ENCODE data around the gene PDE6C. TPM values are rescaled to one million over a fixed set of nuclear protein-coding genes. Genes with fewer than 3 reads are reported as not detected.
"Not testable (repeated sequence)": the region's sequence is repeated elsewhere in the genome, so short reads cannot be mapped to it uniquely, and the experiment has no call there.

The PDE6C gene
- total RNA-seq, 1 experiment from 2014 or later, result not detected

DNA sequence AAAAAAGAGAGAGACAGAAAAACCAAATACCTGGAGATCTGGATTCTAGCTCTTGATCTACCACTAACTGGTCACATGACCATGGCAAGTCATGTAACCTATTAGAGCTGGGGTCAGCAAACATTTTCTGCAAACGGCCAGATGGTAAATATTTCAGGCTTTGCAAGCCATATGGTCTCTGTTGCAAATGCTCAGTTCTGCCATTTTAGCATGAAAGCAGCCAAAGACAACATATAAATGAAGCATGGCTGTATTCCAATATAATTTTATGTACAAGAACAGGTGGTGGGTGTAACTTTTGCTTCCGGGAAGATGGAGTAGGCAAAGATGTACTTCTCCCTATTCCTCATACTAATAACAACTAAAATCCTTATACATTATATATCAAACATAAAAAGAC, 83.4 kb downstream of the PDE6C start:
- Histone ChIP-seq H4K20me1 (ENCODE audit: control insufficient read depth, insufficient read depth, insufficient read length) (no peaks in the 10 kb centered on the region), H3K56ac (ENCODE audit: insufficient read length, low read depth, low read length) (no peak overlapping the region), H3K79me2 (ENCODE audit: insufficient read depth, low read length) (no peaks in the 10 kb centered on the region), H3K23ac (ENCODE audit: insufficient read length, low read depth, low read length) (no peak overlapping the region), H3K18ac (ENCODE audit: insufficient read length, low read depth, low read length) (no peak overlapping the region), H3K27me3 (ENCODE audit: insufficient read depth, low read length) (no peaks in the 10 kb centered on the region), H2BK20ac (ENCODE audit: low read depth, low read length, poor library complexity, severe bottlenecking) (no peak overlapping the region), H2BK15ac (ENCODE audit: low read depth, low read length) (no peak overlapping the region), H3K9me3 (ENCODE audit: control insufficient read depth, low read depth, low read length) (no peaks in the 10 kb centered on the region), H4K8ac (replicated peaks; ENCODE audit: insufficient read length, low read depth, low read length) (no peak overlapping the region), H2AK5ac (ENCODE audit: insufficient read length, low read length) (no peak overlapping the region), H3K23me2 (ENCODE audit: insufficient read length, low read depth, low read length, poor library complexity, severe bottlenecking) (no peaks in the 10 kb centered on the region), H3K4ac (ENCODE audit: low read depth, low read length) (no peak overlapping the region), H3K27ac (ENCODE audit: insufficient read length, low read depth, low read length) (no peak overlapping the region), H3K9ac (ENCODE audit: extremely low read depth, insufficient read length, low read length) (no peak overlapping the region), H4K91ac (ENCODE audit: insufficient read length, low read depth, low read length) (no peak overlapping the region), H3T11ph (ENCODE audit: low read length) (no peak overlapping the region), H3K4me1 (ENCODE audit: insufficient read depth, low read length) (no peaks in the 10 kb centered on the region), H3K4me2 (ENCODE audit: insufficient read depth, insufficient read length, low read length) (no peak overlapping the region), H3K14ac (ENCODE audit: insufficient read depth, low read length) (no peak overlapping the region), H2BK5ac (ENCODE audit: insufficient read length, low read length) (no peak overlapping the region), H2AFZ (ENCODE audit: low read length) (no peak overlapping the region), H2BK12ac (ENCODE audit: insufficient read length, low read depth, low read length) (no peak overlapping the region), H4K5ac (ENCODE audit: insufficient read length, low read depth, low read length) (no peak overlapping the region), H3K79me1 (ENCODE audit: insufficient read depth, low read depth, low read length, poor library complexity, severe bottlenecking) (no peaks in the 10 kb centered on the region), H2BK120ac (ENCODE audit: low read depth, low read length, poor library complexity, severe bottlenecking) (no peak overlapping the region)
- DNase-seq, result no peak
- H3K27ac Mint-ChIP-seq, result no peak overlapping the region
- H3K27me3 Mint-ChIP-seq (ENCODE audit: low read depth), result no peaks in the 10 kb centered on the region
- H3K4me3 Mint-ChIP-seq, result no peak overlapping the region
- WGBS (ENCODE audit: extremely low coverage, insufficient read length, low lambda C conversion rate), result no CpG with 5 or more reads among the region's 2 CpGs
- H3K9me3 Mint-ChIP-seq, result no peaks in the 10 kb centered on the region
- H3K36me3 Mint-ChIP-seq (ENCODE audit: insufficient read depth in 1 of 3, low read depth in 3 of 3), result peaks cover 9 to 49% (median 44%) of the 10 kb centered on the region in 3 experiments
- TF ChIP-seq, protein P1, sequence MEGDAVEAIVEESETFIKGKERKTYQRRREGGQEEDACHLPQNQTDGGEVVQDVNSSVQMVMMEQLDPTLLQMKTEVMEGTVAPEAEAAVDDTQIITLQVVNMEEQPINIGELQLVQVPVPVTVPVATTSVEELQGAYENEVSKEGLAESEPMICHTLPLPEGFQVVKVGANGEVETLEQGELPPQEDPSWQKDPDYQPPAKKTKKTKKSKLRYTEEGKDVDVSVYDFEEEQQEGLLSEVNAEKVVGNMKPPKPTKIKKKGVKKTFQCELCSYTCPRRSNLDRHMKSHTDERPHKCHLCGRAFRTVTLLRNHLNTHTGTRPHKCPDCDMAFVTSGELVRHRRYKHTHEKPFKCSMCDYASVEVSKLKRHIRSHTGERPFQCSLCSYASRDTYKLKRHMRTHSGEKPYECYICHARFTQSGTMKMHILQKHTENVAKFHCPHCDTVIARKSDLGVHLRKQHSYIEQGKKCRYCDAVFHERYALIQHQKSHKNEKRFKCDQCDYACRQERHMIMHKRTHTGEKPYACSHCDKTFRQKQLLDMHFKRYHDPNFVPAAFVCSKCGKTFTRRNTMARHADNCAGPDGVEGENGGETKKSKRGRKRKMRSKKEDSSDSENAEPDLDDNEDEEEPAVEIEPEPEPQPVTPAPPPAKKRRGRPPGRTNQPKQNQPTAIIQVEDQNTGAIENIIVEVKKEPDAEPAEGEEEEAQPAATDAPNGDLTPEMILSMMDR (conservative IDR thresholded peaks at IDR 0.05), result no peak
- peaks cover 0 to 9% of the 10 kb centered on the region in 2 experiments; a peak in 2 of 4 replicates for H3K4me1 Mint-ChIP-seq

DNA sequence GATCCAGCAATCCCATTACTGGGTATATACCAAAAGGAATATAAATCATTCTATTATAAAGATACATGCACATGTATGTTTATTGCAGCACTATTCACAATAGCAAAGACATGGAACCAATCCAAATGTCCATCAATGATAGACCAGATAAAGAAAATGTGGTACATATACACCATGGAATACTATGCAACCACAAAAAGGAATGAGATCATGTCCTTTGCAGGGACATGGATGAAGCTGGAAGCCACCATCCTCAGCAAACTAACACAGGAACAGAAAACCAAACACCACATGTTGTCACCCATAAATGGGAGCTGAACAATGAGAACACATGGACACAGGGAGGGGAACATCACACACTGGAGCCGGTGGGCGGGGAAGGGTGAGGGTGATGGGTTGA, 84.2 kb downstream of the PDE6C start:
- not testable (repeated sequence) for H4K20me1 ChIP-seq (ENCODE audit: control insufficient read depth, insufficient read depth, insufficient read length); H2AFZ ChIP-seq (ENCODE audit: low read length); H3K4ac ChIP-seq (ENCODE audit: low read depth, low read length); H2BK120ac ChIP-seq (ENCODE audit: low read depth, low read length, poor library complexity, severe bottlenecking); H2BK20ac ChIP-seq (ENCODE audit: low read depth, low read length, poor library complexity, severe bottlenecking); H3K27ac Mint-ChIP-seq; H4K91ac ChIP-seq (ENCODE audit: insufficient read length, low read depth, low read length); H3T11ph ChIP-seq (ENCODE audit: low read length); H3K9me3 Mint-ChIP-seq; H2BK12ac ChIP-seq (ENCODE audit: insufficient read length, low read depth, low read length); H3K27me3 Mint-ChIP-seq (ENCODE audit: low read depth); H3K27ac ChIP-seq (ENCODE audit: insufficient read length, low read depth, low read length); H3K79me1 ChIP-seq (ENCODE audit: insufficient read depth, low read depth, low read length, poor library complexity, severe bottlenecking); H2BK5ac ChIP-seq (ENCODE audit: insufficient read length, low read length); H3K23me2 ChIP-seq (ENCODE audit: insufficient read length, low read depth, low read length, poor library complexity, severe bottlenecking); DNase-seq; H2AK5ac ChIP-seq (ENCODE audit: insufficient read length, low read length); H3K4me1 ChIP-seq (ENCODE audit: insufficient read depth, low read length); H3K9me3 ChIP-seq (ENCODE audit: control insufficient read depth, low read depth, low read length); H3K4me2 ChIP-seq (ENCODE audit: insufficient read depth, insufficient read length, low read length); H3K9ac ChIP-seq (ENCODE audit: extremely low read depth, insufficient read length, low read length); H3K18ac ChIP-seq (ENCODE audit: insufficient read length, low read depth, low read length); H3K23ac ChIP-seq (ENCODE audit: insufficient read length, low read depth, low read length); H4K5ac ChIP-seq (ENCODE audit: insufficient read length, low read depth, low read length); H3K79me2 ChIP-seq (ENCODE audit: insufficient read depth, low read length); H3K4me3 Mint-ChIP-seq; H3K14ac ChIP-seq (ENCODE audit: insufficient read depth, low read length); H3K56ac ChIP-seq (ENCODE audit: insufficient read length, low read depth, low read length); H2BK15ac ChIP-seq (ENCODE audit: low read depth, low read length); H3K27me3 ChIP-seq (ENCODE audit: insufficient read depth, low read length); H4K8ac ChIP-seq (replicated peaks; ENCODE audit: insufficient read length, low read depth, low read length)
- WGBS (ENCODE audit: extremely low coverage, insufficient read length, low lambda C conversion rate), result no CpG with 5 or more reads among the region's 2 CpGs
- Mint-ChIP-seq H3K36me3 (ENCODE audit: insufficient read depth in 1 of 3, low read depth in 3 of 3) (peaks cover 9 to 48% (median 40%) of the 10 kb centered on the region in 3 experiments), H3K4me1 (peaks cover 3 to 12% of the 10 kb centered on the region in 2 experiments; a peak in 2 of 4 replicates)

Measured in H9 (cell line).